Epithelial cell of proximal tubule (primary cell): ENCODE measurements around the gene PRKAR1B. TPM values are rescaled to one million over a fixed set of nuclear protein-coding genes. Genes with fewer than 3 reads are reported as not detected.

ENCODE experiments used
- DNase-seq: peaks from one replicate; pipeline ENCODE4 v3.0.0-alpha.2; 2011; ENCODE audit warnings: low read depth
- H3K4me3 ChIP-seq: 2 replicates; pipeline ENCODE4 v1.5.1; 2011; ENCODE audit warnings: low read depth, mild to moderate bottlenecking, low read length
- CTCF ChIP-seq: conservative IDR thresholded peaks from 2 replicates; pipeline ENCODE4 v1.5.1; 2012; ENCODE audit warnings: low read depth, mild to moderate bottlenecking, low read length
- total RNA-seq: library from RNA; depleted of rRNA; stranded (reverse); fragments of >200 nt; gene quantifications from 2 replicates; pipeline ENCODE4 v1.2.3, GENCODE V29; 2015

The PRKAR1B gene
- total RNA-seq, 1 donor from 2014 or later, result 12.2 TPM

GRCh38 chr7:734214-734613, 7.1 kb upstream of the PRKAR1B start:
- DNase-seq, result no peak
- H3K4me3 ChIP-seq, result no peak overlapping the region
- TF ChIP-seq CTCF, result no peak

- no peak overlapping the region for H3K4me3 ChIP-seq
- no peak for DNase-seq
- TF ChIP-seq CTCF, result no peak
Observed at GRCh38 chr7:732556-732955, 5.5 kb upstream of the PRKAR1B start.

GRCh38 chr7:732094-732541, 5.0 kb upstream of the PRKAR1B start:
- H3K4me3 ChIP-seq, result no peak overlapping the region
- TF ChIP-seq CTCF, result peak; percentile 48

GRCh38 chr7:731440-732085, 4.5 kb upstream of the PRKAR1B start:
- no peak overlapping the region for H3K4me3 ChIP-seq
- TF ChIP-seq CTCF, result no peak
- no peak for DNase-seq

More at GRCh38 chr7:732094-732541, 5.0 kb upstream of the PRKAR1B start:
- no peak for DNase-seq

GRCh38 chr7:730501-731439, 3.7 kb upstream of the PRKAR1B start:
- H3K4me3 ChIP-seq, result no peak overlapping the region
- DNase-seq, result no peak
- TF ChIP-seq CTCF, result no peak

- no peak for TF ChIP-seq CTCF
- DNase-seq, result no peak
- no peak overlapping the region for H3K4me3 ChIP-seq
Observed at GRCh38 chr7:729140-730000, 2.3 kb upstream of the PRKAR1B start.
